Endothelial cell of umbilical vein (primary cell): ENCODE results near the gene UNC45A. TPM values are rescaled to one million over a fixed set of nuclear protein-coding genes. Genes with fewer than 3 reads are reported as not detected.

Experiments
- BruUV-seq: library from RNA; stranded (reverse); fragments of 400-500 nt; replicated peaks from 2 replicates; lab custom pipeline; 2021; lab: Mats Ljungman, UMichigan
- CTCF ChIA-PET: fragments of 300-600, 350-600 bp; sonication (Branson Sonifier 250); formaldehyde crosslinking; loops from one replicate; lab custom pipeline; 2021; ENCODE audit warnings: antibody characterized with exemption, inconsistent platforms; lab: Charles Lee
- POLR2A ChIA-PET: fragments of 300-600, 350-600 bp; sonication (Branson Sonifier 250); formaldehyde crosslinking; loops from one replicate; lab custom pipeline; 2021; ENCODE audit warnings: antibody characterized with exemption, inconsistent platforms; lab: Charles Lee
- DNase-seq: peaks from one replicate; pipeline ENCODE4 v3.0.0-alpha.2; 2011; ENCODE audit warnings: low read depth, low spot score
- FAIRE-seq: peaks from 2 replicates; lab custom pipeline; 2011; peaks lifted over from hg19 to GRCh38; lab: Jason Lieb, UNC
- H2AFZ ChIP-seq: 2 replicates; pipeline ENCODE4 v1.6.0; 2012; ENCODE audit warnings: low read depth, low read length, control low read depth, inconsistent platforms
- H3K27ac ChIP-seq: 2 replicates; pipeline ENCODE4 v1.5.1; 2011; ENCODE audit warnings: low read depth, mild to moderate bottlenecking, control low read depth, low read length, moderate library complexity; ENCODE audit not compliant: insufficient read depth
- H3K27me3 ChIP-seq, 2 experiments: 2 replicates each; pipeline versions ENCODE4 v1.6.0 to v1.6.1; 2011; ENCODE audit warnings: low read length in 2 of 2, mixed read lengths in 1 of 2; ENCODE audit not compliant: control insufficient read depth in 2 of 2, insufficient read depth in 2 of 2
- H3K36me3 ChIP-seq, 2 experiments: 2 replicates in 1 of 2; 3 replicates in 1 of 2; pipeline ENCODE4 v1.5.1; 2011; ENCODE audit warnings: low read length in 2 of 2, mild to moderate bottlenecking in 1 of 2, moderate library complexity in 1 of 2; ENCODE audit not compliant: control insufficient read depth in 2 of 2, insufficient read depth in 2 of 2; ENCODE audit errors: extremely low read depth in 1 of 2
- H3K4me1 ChIP-seq: 3 replicates; pipeline ENCODE4 v1.5.1; 2011; ENCODE audit warnings: mild to moderate bottlenecking, low read length; ENCODE audit not compliant: control insufficient read depth, insufficient read depth; ENCODE audit errors: extremely low read depth
- H3K4me2 ChIP-seq: 2 replicates; pipeline ENCODE4 v1.6.1; 2011; ENCODE audit warnings: low read length, control low read depth, mixed read lengths; ENCODE audit not compliant: insufficient read depth
- H3K4me3 ChIP-seq, 3 experiments: fragments of 200-600 bp in 1 of 3; sonication (generic), shearing (Covaris generic) in 1 of 3; replicated peaks in 1 of 3; 2 replicates each; pipeline ENCODE4 v1.5.1; 2011 to 2016; ENCODE audit warnings: control low read depth in 3 of 3, low read length in 3 of 3, mild to moderate bottlenecking in 2 of 3, inconsistent platforms in 1 of 3, low read depth in 1 of 3, moderate library complexity in 1 of 3; ENCODE audit not compliant: insufficient read depth in 1 of 3
- H3K79me2 ChIP-seq: 2 replicates; pipeline ENCODE4 v1.6.0; 2012; ENCODE audit warnings: low read length, inconsistent platforms; ENCODE audit not compliant: control insufficient read depth, insufficient read depth
- H3K9ac ChIP-seq: replicated peaks from 2 replicates; pipeline ENCODE3; 2011; ENCODE audit warnings: low read length, control low read depth; ENCODE audit not compliant: insufficient read depth; ENCODE audit errors: extremely low read depth
- H3K9me1 ChIP-seq: replicated peaks from 3 replicates; pipeline ENCODE4 v1.6.0; 2011; ENCODE audit warnings: mild to moderate bottlenecking, low read length; ENCODE audit not compliant: control insufficient read depth, insufficient read depth; ENCODE audit errors: extremely low read depth
- H3K9me3 ChIP-seq: replicated peaks from 2 replicates; pipeline ENCODE4 v1.5.1; 2012; ENCODE audit warnings: low read length, inconsistent platforms; ENCODE audit not compliant: control insufficient read depth, insufficient read depth
- H4K20me1 ChIP-seq: replicated peaks from 2 replicates; pipeline ENCODE3; 2011; ENCODE audit warnings: mild to moderate bottlenecking, low read length; ENCODE audit not compliant: control insufficient read depth, insufficient read depth; ENCODE audit errors: extremely low read depth
- EZH2 ChIP-seq: IDR thresholded peaks from 2 replicates; pipeline ENCODE4 v1.6.1; 2012; ENCODE audit warnings: borderline replicate concordance, low read depth, mild to moderate bottlenecking, moderate library complexity, low read length, inconsistent platforms; ENCODE audit not compliant: severe bottlenecking
- FOS ChIP-seq: IDR thresholded peaks from 2 replicates; pipeline ENCODE4 v1.6.1; 2011; ENCODE audit warnings: mild to moderate bottlenecking, low read length, moderate library complexity, borderline replicate concordance; ENCODE audit not compliant: insufficient read depth
- GATA2 ChIP-seq: IDR thresholded peaks from 2 replicates; pipeline ENCODE4 v1.7.0; 2011; ENCODE audit warnings: low read depth, mild to moderate bottlenecking, moderate library complexity, mixed read lengths, low read length; ENCODE audit not compliant: insufficient read length, insufficient read depth
- JUN ChIP-seq: IDR thresholded peaks from 2 replicates; pipeline ENCODE4 v1.6.1; 2011; ENCODE audit warnings: borderline replicate concordance, low read depth; ENCODE audit not compliant: insufficient read length, insufficient read depth
- MYC ChIP-seq: IDR thresholded peaks from one replicate; pipeline ENCODE4 v1.6.1; 2011; ENCODE audit warnings: mild to moderate bottlenecking, low read depth, low read length
- POLR2A ChIP-seq: IDR thresholded peaks from 2 replicates; pipeline ENCODE4 v1.6.1; 2012; ENCODE audit warnings: low read depth, mild to moderate bottlenecking, control low read depth, low read length
- POLR2AphosphoS5 ChIP-seq: IDR thresholded peaks from 2 replicates; pipeline ENCODE4 v1.6.1; 2012; ENCODE audit warnings: low read depth, mild to moderate bottlenecking, control low read depth, low read length, moderate library complexity; ENCODE audit not compliant: insufficient read depth
- dilution Hi-C: fragments of 300-500 bp; cut with MboI; formaldehyde crosslinking; loops from one replicate; pipeline ENCODE4 v1.15.0; 2019; ENCODE audit warnings: low sequenced_read_pairs; ENCODE audit not compliant: extremely low pct_ligation_motif_present
- intact Hi-C: fragments of 100-400 bp; cut with micrococcal nuclease; formaldehyde crosslinking; loops from one replicate; pipeline ENCODE4 v1.10.0; 2022
- polyA plus RNA-seq, 4 experiments: library from polyadenylated mRNA; depleted of rRNA in 3 of 4; stranded (reverse) in 3 of 4; unstranded in 1 of 4; fragments of >200 nt; gene quantifications; 2 replicates each; pipeline versions ENCODE4 v1.2.1 to v1.2.3, GENCODE V29; 2011 to 2012; ENCODE audit warnings: missing spikeins in 1 of 4
- total RNA-seq: library from RNA; stranded (reverse); gene quantifications from 2 replicates; pipeline ENCODE4 v1.2.3, GENCODE V29; 2021
- TF ChIP-seq, protein P1 (sequence below), 2 donors: IDR thresholded peaks; 1 replicate in 1 of 2; 2 replicates in 1 of 2; pipeline ENCODE4 v1.5.1; 2011; ENCODE audit warnings: low read length in 2 of 2, mild to moderate bottlenecking in 2 of 2, moderate library complexity in 2 of 2, control low read depth in 1 of 2, inconsistent platforms in 1 of 2, low read depth in 1 of 2; ENCODE audit not compliant: insufficient read depth in 1 of 2; ENCODE audit errors: extremely low read depth in 1 of 2
- TF ChIP-seq, protein P2 (sequence below): IDR thresholded peaks from 2 replicates; pipeline ENCODE4 v1.6.1; 2011; ENCODE audit not compliant: insufficient read depth, insufficient read length

The UNC45A gene
- total and polyA plus RNA-seq, 2 donors (not counting 3 experiments of a cell fraction or from before 2014, with no cell fraction given): 103 to 106 TPM

DNA sequence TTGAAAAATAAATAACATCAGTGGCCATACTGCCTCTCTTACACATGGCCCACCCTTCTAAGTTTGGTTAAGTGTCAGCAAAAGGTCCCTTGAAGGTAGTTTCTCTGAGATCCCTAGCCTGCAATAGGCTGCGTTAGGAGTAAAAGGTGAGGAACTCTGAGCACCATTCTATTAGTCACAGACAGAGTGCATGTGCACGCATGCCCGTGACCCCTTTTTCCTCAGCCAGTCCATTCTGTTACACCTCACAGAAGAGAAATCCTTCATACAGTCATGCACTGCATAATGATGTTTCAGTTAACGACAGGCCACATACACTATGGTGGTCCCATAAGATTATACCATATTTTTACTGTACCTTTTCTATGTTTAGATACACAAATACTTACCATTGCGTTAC lies 32.1 kb downstream of the UNC45A start:
- no peaks in the 10 kb centered on the region for H3K27me3 ChIP-seq
- H3K4me3 ChIP-seq: no peak overlapping the region
- dilution Hi-C loops: no loop called here
- H3K36me3 ChIP-seq: peaks cover 6 to 34% of the 10 kb centered on the region in 2 experiments
- no peak overlapping the region for H3K4me2 ChIP-seq
- CTCF ChIA-PET: interaction anchor here (3.5 kb wide), 1 partner anchor 10 kb away, joined by 29 read pairs; no protein-coding TSS in a partner anchor
- H3K4me1 ChIP-seq: no peaks in the 10 kb centered on the region
- no peak overlapping the region for H3K27ac ChIP-seq
- H3K79me2 ChIP-seq: no peaks in the 10 kb centered on the region
- H3K9me1 ChIP-seq: no peaks in the 10 kb centered on the region
- H3K9ac ChIP-seq: no peak overlapping the region
- BruUV-seq: no TSS peak
- no peak overlapping the region for H2AFZ ChIP-seq
- intact Hi-C loops: no loop called here
- H3K9me3 ChIP-seq: no peaks in the 10 kb centered on the region
- TF ChIP-seq EZH2: no peak
- no peak for TF ChIP-seq MYC
- no peak for TF ChIP-seq GATA2
- no peak for TF ChIP-seq POLR2AphosphoS5
- no peak for TF ChIP-seq POLR2A
- no peak for FAIRE-seq
- no peaks in the 10 kb centered on the region for H4K20me1 ChIP-seq
- POLR2A ChIA-PET: no interaction called here
- no peak for DNase-seq

DNA sequence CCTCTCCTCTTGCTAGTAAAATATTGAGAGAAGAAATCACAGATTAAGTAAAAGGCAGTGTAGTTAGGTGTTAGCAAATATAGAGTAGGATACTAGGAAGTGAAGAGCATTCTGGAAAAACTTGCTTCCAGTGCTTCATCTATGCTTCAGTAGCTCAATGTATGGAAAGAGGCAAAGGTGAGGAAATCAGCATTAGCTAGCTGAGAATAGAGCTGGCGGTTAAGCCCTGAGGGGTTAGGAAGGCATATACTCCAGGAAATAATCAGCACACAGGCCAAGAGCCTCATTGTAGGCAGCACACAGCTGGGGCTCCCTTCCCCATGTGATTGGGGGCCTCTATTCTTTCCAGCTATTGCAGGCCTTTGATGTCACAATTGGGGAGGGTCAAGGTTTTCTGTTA lies 33.3 kb downstream of the UNC45A start:
- Histone ChIP-seq H4K20me1 (no peaks in the 10 kb centered on the region), H3K9me3 (no peaks in the 10 kb centered on the region), H3K4me3 (no peak overlapping the region), H3K79me2 (no peaks in the 10 kb centered on the region), H3K4me1 (no peaks in the 10 kb centered on the region), H3K27ac (no peak overlapping the region), H3K9me1 (no peaks in the 10 kb centered on the region), H2AFZ (no peak overlapping the region), H3K4me2 (no peak overlapping the region), H3K27me3 (no peaks in the 10 kb centered on the region), H3K36me3 (peaks cover 6 to 34% of the 10 kb centered on the region in 2 experiments), H3K9ac (no peak overlapping the region)
- no TSS peak for BruUV-seq
- FAIRE-seq (no peak), DNase-seq (no peak)
- TF ChIP-seq, protein P1, sequence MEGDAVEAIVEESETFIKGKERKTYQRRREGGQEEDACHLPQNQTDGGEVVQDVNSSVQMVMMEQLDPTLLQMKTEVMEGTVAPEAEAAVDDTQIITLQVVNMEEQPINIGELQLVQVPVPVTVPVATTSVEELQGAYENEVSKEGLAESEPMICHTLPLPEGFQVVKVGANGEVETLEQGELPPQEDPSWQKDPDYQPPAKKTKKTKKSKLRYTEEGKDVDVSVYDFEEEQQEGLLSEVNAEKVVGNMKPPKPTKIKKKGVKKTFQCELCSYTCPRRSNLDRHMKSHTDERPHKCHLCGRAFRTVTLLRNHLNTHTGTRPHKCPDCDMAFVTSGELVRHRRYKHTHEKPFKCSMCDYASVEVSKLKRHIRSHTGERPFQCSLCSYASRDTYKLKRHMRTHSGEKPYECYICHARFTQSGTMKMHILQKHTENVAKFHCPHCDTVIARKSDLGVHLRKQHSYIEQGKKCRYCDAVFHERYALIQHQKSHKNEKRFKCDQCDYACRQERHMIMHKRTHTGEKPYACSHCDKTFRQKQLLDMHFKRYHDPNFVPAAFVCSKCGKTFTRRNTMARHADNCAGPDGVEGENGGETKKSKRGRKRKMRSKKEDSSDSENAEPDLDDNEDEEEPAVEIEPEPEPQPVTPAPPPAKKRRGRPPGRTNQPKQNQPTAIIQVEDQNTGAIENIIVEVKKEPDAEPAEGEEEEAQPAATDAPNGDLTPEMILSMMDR (IDR thresholded peaks at IDR 0.05; ENCODE audit: extremely low read depth in 1 of 2, insufficient read depth in 1 of 2, low read depth in 1 of 2, low read length in 2 of 2): no peak
- TF ChIP-seq POLR2AphosphoS5: no peak
- TF ChIP-seq, protein P2, sequence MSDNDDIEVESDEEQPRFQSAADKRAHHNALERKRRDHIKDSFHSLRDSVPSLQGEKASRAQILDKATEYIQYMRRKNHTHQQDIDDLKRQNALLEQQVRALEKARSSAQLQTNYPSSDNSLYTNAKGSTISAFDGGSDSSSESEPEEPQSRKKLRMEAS: no peak
- no peak for TF ChIP-seq EZH2
- no peak for TF ChIP-seq GATA2
- TF ChIP-seq FOS: no peak
- no peak for TF ChIP-seq POLR2A
- no peak for TF ChIP-seq JUN
- no peak for TF ChIP-seq MYC
- ChIA-PET POLR2A (no interaction called here), CTCF (interaction anchor here (3.5 kb wide), 1 partner anchor 11 kb away, joined by 29 read pairs; no protein-coding TSS in a partner anchor)
- intact Hi-C loops: no loop called here
- dilution Hi-C loops: no loop called here
